Measurements from ENCODE around the gene ADAM17. TPM values are rescaled to one million over a fixed set of nuclear protein-coding genes. Genes with fewer than 3 reads are reported as not detected.
"Not testable (repeated sequence)": the region's sequence is repeated elsewhere in the genome, so short reads cannot be mapped to it uniquely, and the experiment has no call there.

The ADAM17 gene
- total RNA-seq, 1 donor from 2014 or later = 25.0 TPM

DNA sequence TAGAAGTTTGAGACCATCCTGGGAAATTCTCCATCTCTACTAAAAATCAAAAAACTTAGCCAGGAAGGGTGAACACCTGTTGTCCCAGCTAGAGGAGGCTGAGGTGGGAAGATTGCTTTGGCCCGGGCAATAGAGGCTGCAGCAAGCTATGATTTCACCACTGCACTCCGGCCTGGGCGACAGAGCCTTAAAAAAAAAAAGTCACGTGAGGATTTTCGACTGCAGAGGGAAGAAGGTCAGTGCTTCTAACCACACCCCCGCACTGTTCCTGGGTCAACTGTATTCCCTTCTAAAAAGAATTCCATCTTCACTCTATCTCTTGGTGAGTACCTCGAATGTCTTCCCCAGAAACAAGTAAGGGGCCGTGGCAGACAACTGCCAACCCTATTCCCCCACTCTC is 31.3 kb downstream of the ADAM17 start:
- DNase-seq (ENCODE audit: low spot score) = no peak

DNA sequence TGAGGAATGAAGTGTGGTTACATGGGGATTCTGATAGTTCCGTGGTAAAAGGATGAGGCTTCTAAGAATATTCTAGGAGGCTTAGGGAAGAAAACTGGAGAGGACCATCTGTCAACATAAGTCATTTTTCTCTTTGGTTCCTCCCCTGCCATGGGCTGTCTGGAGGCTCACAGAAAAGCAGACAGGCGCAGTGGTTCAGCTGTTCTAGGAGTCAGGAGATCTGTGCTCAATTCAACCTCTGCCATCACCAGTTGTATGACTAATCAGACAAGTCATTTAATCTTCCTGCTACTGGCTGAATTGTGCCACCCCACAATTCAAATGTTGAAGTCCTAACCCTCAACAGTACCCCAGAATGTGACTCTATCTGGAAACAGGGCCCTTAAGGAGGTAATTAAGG is 36.4 kb downstream of the ADAM17 start:
- no peak for DNase-seq (ENCODE audit: low spot score)

DNA sequence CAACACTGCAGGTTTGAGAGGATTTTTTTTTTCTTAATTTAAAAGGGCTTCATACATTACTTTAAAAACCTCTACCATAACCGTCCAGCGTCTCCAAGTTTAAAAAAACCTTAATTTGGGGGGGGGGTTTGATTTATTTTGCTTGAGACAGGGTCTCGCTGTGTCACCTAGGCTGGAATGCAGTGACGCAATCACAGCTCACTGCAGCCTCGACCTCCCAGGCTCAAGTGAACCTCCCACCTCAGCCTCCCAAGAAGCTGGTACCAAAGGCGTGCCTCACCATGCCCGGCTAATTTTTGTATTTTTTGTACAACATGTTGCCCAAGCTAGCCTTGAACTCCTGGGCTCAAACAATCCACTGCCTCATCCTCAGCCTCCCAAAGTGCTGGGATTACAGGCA is 36.9 kb downstream of the ADAM17 start:
- DNase-seq (ENCODE audit: low spot score) = no peak

DNA sequence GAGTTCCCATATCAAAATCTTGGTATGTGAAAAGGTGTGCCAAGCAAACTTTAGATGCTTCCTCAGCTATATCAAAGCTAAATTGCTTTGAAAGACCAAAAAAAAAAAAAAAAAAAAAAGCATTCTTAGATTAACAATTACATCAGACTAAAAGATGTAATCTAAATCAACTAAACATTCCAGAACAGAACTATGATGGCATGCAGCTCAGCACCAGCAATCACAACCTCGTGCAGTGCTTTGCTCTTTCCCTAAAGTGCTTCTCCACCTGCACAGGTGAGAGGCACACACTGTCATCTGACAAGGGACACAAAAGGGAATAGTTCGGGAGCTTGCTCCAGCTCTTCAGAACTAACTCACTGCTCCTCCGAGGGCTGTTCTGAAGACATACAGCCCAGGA is 37.5 kb downstream of the ADAM17 start:
- DNase-seq (ENCODE audit: low spot score) = no peak

DNA sequence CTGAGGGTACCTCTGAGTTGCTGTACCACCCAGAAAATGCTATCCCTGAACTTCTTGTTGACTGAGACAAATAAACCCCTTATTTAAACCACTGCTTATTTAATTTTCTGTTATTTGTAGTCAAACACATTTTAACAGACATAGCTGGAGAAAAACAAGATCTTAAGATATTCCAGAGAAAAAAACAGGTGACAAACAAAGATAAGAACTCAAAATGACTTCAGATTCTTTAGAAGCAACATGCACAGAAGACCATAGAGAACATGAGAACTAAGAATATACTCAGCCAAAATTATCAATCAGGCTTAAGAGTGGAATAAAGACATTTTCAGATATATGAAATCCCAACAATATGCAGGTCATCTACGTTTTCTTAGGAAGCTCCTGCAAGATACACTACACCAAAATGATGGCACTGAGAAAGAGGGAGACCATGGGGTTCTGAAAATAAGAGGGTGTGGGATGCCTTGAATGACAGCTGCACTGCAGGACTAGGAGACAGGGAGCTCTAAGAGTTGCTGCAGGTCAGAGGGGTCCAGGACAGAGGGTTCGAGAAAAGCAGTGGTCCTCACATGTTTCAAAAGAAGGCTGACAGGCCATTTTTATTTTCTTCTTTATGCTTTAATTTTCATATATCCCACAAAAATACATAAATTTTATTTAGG is 38.4 kb downstream of the ADAM17 start:
- DNase-seq (ENCODE audit: low spot score) = no peak

DNA sequence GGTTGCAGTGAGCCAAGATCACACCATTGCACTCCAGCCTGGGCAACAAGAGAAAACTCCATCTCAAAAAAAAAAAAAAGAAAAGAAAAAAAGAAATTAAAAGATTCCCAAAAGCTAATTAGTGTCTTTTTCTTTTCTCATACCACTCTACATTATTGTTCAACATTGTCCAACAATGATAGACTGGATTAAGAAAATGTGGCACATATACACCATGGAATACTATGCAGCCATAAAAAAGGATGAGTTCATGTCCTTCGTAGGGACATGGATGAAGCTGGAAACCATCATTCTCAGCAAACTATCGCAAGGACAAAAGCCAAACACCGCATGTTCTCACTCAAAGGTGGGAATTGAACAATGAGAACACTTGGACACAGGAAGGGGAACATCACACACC is 41.7 kb downstream of the ADAM17 start:
- not testable (repeated sequence) for DNase-seq (ENCODE audit: low spot score)

DNA sequence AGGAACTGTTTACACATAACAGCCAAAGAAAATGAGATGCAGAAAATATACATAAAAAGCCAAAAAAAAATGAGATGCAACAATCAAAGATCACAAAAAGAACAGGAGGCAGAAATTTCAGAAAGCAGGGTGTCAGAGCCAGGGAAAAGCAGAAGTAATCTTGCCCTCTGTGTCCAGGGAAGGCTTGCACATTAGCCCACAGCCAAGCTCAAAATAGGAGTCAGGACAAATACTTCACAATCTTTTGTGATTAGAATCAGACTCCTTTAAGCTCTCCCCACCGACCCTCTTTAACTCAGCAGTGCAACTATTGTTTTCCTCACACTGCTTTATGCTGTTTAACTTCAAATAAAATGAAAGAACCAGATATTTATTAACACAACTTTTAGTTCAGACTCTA is 46.7 kb downstream of the ADAM17 start:
- DNase-seq (ENCODE audit: low spot score) = no peak

DNA sequence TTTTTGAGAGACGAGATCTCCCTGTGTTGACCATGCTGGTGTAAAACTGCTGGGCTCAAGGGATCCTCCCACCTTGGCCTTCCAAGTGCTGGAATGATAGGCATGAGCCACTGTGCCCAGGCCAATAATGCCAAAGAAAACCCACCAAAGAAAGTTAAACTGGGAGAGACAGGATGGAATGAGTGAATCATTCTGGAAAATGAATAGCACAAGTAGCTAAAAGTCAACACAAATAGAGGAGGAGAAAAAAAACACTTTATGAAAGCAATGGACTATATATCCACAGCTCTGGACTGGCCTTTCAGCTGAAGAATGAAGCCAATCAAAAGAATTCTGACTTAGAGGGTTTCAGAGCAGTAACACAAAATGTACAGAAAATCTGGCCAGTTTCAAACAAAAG is 57.4 kb downstream of the ADAM17 start:
- DNase-seq (ENCODE audit: low spot score) = no peak

DNA sequence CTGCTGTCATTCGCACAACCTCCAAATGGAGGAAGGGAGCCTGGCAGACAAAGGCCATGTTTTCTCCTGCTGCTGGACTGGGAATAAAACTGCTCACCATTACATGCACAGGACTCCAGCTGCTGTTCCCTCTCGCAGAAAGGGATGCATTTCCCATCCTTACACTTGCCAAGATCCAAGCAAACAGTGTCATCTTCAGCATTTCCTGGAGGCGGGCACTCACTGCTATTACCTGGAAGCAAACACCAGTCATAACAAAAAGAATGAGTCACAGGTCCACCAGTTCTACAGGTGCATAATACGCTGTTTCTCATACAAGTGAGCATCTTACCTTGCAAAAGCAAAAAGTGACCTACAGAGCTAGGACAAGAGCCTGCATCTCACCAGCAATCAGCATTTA is 58.6 kb downstream of the ADAM17 start:
- DNase-seq (ENCODE audit: low spot score) = no peak

DNA sequence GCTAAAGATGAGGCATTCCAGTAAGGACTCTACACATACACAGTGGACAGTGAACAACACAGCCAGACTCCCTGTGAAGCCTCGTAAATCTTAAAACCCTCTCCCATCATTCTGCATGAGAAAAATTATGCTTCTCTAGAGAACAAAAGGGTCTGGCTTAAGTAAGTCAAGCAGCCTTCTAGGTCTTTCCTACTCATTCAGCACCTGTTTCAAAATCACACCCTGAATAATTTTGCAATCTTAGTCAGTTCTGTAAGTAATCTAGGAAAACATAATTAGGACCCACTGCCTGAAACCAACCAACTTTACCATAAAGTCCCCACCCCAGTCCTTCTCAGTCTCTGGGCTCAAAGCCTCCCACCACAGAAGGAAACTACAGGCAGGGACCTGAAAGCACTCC is 61.5 kb downstream of the ADAM17 start:
- no peak for DNase-seq (ENCODE audit: low spot score)

DNA sequence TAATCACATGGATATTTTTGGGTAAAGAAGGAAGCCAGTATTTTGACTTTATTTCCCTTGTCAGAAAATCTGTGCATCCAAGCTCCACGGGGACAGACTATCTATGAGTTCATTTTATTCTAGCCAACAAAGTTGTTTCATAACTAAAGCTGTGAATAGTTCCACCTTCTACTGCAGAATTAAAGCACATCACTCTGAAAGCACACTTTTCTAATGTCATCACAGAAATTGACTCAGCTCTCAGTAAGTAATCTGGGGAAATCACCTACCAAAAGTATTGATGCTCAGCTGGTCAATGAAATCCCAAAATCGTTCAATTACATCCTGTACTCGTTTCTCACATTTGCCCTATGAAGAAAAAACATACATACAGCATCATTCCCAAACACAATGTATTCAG is 62.2 kb downstream of the ADAM17 start:
- no peak for DNase-seq (ENCODE audit: low spot score)

DNA sequence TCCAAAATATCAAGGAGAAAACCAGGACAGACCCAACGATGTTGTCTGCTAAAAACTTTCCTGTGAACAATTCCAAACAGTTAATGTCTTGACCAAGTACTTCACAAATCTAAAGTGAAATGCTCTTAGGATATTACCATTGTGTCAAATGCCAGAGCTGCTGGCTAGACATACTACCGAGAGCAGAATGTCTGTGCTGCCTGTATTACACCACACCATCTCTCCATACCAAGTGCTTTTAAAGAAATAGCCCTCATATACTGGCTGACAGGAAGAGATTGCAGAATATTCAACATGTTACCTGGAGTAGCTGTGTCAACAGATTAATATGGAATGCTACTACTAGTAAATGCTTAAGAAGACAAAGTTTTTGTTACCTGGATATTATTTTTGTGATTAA is 62.7 kb downstream of the ADAM17 start:
- no peak for DNase-seq (ENCODE audit: low spot score)

DNA sequence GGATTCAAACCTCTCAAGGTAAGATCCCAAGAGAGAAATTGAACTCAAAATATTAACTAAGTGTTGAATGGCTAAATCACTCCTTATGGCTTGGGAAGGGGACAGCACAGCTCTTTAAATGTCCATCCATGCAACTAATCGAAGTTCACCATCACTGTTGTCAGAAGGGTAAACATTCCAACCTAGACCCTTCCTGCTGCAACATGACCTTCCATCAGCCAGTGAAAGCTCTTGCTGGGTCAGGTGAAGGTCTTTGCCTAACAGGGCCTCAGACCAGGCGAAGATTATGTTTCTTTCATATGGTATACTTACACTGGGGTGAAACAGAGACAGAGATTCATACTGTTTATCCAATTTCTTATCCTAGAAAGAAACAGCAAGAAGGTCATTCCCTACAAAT is 64.8 kb downstream of the ADAM17 start:
- DNase-seq (ENCODE audit: low spot score) = no peak

DNA sequence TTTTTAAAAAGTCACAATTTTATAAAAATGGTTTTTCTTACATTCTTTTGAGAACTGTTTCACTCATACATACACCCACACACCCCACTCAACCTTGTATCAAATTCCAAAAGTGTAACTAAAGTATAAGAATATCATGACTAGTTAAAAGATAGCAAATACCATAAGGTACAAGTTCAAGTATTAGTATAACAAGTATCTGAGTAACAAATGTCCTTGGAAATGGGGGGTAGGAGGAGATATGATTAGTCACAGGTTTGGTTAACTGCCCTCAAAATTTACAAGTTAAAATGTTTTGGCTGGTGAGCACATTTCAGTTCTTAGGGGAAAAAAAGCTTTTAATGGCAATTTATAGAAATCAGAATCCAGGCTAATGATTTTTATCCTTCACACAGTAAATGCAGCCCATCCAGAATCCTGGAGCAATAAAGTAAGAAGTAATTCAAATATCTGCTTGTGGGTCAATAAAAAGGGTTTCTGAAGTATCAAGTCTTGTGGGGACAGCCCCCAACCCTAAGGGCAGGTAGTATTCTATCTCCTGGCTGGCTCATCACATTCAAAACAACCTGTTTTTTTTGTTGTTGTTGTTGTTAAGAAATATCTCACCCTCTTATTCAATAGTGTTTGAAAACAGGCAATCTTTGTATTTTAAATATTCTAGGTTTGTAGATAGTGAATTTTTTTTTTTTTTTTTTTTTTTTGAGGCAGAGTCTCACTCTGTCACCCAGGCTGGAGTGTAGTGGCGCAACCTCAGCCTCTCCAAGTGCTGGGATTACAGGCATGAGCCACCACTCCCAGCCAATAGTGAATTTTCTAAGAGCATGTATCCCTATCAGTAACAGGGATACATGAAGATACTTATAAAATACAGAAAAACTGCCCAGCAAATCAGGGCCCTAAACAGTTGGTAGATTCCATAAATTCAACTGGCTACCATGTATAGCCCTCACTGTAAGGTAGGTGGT is 66.8 kb downstream of the ADAM17 start:
- DNase-seq (ENCODE audit: low spot score) = no peak

DNA sequence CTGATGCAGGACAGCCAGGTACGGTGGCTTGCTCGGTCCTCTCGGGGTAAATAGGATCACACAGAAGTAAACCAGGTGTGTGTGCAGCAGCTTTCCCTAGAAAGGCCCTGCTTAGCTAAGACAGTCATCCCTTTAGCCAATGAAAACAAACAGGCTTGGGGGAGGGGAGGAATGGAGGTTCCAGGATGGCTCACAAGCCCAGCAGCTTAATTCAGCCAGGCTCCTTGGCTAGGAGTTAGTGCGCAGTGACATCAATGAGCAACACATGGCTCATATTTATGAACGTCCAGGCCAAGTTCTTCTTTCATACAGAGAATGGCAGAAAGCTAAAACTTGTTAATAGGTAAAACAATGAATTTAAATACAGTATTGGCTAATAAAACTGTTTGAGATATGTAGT is 71.1 kb downstream of the ADAM17 start:
- no peak for DNase-seq (ENCODE audit: low spot score)

DNA sequence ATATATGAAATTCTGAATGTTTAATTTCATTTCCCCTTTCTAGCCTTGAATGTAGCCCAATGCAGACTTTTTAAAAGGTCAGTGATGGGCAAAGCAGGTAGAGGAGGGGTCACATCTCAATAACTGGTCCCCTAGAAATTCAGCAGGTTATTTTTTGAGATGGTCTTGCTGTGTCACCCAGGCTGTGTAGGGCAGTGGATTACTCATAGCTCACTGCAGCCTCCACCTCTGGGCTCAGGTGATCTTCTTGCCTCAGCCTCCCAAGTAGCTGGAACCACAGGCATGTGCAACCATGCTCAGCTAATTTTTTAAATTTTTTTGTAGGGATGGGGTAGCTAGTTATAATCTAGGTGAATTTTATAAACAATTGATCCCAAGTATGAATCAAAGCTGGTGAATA is 72.5 kb downstream of the ADAM17 start:
- no peak for DNase-seq (ENCODE audit: low spot score)

DNA sequence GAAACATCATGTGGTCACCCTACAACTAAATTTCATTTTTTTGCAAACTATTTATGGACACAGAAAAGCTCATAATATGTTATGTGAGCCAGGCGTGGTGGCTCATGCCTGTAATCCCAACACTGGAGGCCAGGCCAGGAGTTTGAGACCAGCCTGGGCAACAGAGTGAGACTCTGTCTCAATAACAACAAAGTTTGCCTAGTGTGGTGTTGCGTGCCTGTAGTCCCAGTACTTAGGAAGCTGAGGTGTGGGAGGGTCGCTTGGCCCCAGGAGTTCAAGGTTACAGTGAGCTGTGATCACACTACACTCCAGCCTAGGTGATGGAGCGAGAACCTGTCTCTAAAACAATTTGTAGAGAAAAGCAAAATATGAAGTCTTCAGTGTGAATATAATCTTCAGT is 75.5 kb downstream of the ADAM17 start:
- DNase-seq (ENCODE audit: low spot score) = no peak

DNA sequence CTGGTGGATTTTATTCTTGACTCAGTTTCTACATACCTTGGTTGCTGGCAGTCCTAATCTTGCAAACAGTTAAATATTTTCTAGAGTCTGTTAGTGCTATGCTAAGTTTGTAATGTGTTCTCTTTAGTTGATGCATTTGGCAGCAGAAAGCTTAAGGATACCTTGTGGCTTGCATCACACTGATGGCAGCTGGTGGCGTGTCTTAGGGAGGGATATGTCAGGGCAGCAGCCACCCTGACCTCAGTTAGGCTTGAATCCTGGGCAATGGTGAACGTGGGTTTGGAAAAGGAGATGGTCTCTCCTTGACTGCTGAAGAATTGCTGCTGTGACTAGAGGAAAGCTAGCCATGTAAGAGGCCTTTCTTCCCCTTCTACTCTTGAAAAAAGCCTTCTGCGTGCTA is 77.1 kb downstream of the ADAM17 start:
- no peak for DNase-seq (ENCODE audit: low spot score)

DNA sequence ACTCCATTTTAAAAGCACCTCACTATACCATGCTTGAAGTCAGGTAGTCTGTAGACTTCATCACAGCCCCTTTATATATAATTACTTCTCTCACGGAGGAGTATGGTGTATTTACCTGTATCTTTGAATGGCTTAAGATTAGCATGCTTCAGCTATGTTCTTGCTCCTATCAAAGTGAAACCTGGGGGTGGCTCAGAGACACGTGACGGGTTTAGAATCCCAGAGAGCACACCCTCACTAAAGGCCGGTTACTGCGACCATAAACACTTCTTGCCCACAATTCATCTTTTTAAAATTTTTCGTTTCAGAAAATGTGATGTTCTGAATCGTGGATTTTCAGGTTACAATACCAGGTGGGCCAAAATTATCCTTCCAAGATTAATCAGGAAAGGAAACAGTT is 77.7 kb downstream of the ADAM17 start:
- DNase-seq (ENCODE audit: low spot score) = no peak

DNA sequence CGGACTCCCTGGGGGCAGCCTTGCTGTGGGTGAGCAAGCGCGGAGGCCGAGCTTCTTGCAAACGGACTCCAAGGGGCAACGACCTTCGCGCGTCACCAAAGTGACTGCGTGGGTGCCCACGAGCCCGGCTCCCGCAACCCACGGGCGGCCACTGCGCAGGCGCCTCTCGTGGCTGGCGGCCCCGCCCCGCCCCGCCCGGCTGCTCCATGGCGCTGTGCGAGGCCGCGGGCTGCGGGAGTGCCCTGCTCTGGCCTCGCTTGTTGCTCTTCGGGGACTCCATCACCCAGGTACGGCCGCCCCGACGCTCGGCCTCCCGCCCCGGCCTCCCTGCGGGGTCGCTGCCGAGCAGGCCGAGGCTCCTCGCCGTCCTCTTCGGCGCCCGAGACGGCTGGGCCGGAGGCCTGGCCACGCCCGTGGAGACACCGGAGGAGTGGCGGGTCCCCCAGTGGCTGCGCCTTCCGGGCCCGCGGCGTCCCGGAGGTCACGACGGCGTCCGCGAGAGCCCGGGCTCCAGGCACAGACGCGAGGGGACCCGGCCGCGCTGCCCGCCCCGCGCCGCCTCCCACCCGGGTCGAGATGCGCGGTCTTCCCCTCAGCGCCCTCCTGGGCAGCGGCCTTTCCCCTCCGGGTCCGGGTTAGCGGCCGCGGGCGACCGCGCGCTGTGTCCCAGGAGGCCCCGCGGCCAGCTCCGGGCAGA is 81.1 kb downstream of the ADAM17 start, which contains the start of gene IAH1:
IAH1 (plus strand) TSS at position 191 of the 697 bp plus-strand sequence; CDS start at position 207, 16 bp downstream.
- DNase-seq (ENCODE audit: low spot score) = peak; percentile 70

DNA sequence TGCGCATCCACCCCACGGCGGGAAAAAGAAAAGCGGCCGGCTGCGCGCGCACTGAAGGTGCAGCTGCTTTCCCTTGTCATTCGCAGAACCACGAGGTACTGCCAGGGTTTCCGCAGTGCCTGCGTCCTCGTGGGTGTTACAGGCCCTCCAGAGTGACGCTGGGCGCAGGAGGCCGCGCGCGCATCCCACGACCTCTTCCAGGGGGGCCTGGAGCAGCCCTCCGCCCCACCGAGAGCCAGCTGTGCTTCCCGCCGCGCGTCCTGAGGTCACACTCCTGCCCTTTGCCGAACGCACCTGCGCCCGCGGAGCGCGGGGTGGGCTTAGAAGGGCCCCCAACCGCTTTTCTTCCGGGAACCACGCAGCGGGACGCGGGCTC is 81.7 kb downstream of the ADAM17 start:
- peak; percentile 18 for DNase-seq (ENCODE audit: low spot score)

DNA sequence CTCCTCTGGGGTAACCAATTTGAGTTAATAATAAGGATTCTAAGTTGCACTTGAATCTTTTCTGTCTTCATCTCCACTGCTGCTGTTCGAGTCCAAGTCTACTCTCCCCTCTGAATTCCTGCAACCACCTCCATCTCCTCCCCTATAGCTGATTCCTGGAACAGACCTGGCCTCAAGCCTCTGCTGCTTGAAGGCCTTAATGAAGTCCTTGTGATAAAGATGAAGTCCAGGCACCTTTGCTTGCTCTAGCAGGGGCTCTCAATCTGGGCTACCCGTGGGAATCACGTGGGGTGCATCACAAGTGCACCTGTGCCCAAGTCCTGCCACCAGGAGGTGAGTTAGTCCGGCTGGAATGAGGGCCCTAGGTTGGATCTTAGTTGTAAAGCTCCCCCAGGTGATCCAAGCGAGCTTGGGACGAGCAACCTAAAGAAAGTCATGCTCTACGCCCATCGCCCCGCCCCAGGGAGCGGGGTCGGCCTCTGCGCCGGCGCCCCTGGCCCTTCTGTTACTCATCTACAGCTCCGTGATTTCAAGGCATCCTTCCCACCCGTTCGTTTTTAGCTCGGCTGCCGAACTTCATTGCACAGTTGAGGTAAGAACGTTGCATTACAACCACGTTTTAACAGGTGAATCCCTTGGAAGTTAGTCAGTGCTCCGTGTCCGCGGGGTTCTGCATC is 82.2 kb downstream of the ADAM17 start:
- no peak for DNase-seq (ENCODE audit: low spot score)

All from umbilical cord (tissue), 2 donors.